Measurements from ENCODE around the gene HLA-E. TPM values are rescaled to one million over a fixed set of nuclear protein-coding genes. Genes with fewer than 3 reads are reported as not detected.

HLA-E gene
- total and polyA plus RNA-seq, 10 of the 15 experiments (the other 5 are each of a cell fraction or from before 2014, with no cell fraction given): 35.1 to 483 (median 267) TPM

- no peak for TF ChIP-seq ZNF687 (IDR thresholded peaks at IDR 0.05)
- TF ChIP-seq ZNF622 (IDR thresholded peaks at IDR 0.05): no peak
- TF ChIP-seq E2F8 (IDR thresholded peaks at IDR 0.05; ENCODE audit: low read depth, partially characterized antibody): no peak
- TF ChIP-seq NR2C1 (IDR thresholded peaks at IDR 0.05): no peak
- TF ChIP-seq CBX3 (IDR thresholded peaks at IDR 0.05; ENCODE audit: borderline replicate concordance, low read depth): no peak
- TF ChIP-seq CBX5 (IDR thresholded peaks at IDR 0.05; ENCODE audit: low read depth): no peak
- peak; percentile 69 for TF ChIP-seq FOXK2 (IDR thresholded peaks at IDR 0.05)
- peak; percentile 85 for TF ChIP-seq ZNF217 (IDR thresholded peaks at IDR 0.05)
- TF ChIP-seq KLF5 (IDR thresholded peaks at IDR 0.05; ENCODE audit: partially characterized antibody): no peak
- TF ChIP-seq ZBED1 (IDR thresholded peaks at IDR 0.05; ENCODE audit: borderline replicate concordance): peak; percentile 68; the same call in 1 of the 2 replicates
- peak; percentile 54; the same call in 1 of the 2 replicates for TF ChIP-seq POLR2AphosphoS5 (IDR thresholded peaks at IDR 0.05; ENCODE audit: low read length)
- TF ChIP-seq PKNOX1 (IDR thresholded peaks at IDR 0.05): no peak
- TF ChIP-seq ZBTB40 (IDR thresholded peaks at IDR 0.05; ENCODE audit: borderline replicate concordance): peak; percentile 53
- TF ChIP-seq EZH2 (IDR thresholded peaks at IDR 0.05; ENCODE audit: borderline replicate concordance, control insufficient read depth, low read depth, low read length): no peak
- TF ChIP-seq NFIC (IDR thresholded peaks at IDR 0.05; ENCODE audit: low read depth, low read length): peak; percentile 73
- TF ChIP-seq EED (IDR thresholded peaks at IDR 0.05; ENCODE audit: low read depth): peak; percentile 88
- peak; percentile 62; the same call in 1 of the 2 replicates for TF ChIP-seq NBN (IDR thresholded peaks at IDR 0.05)
- TF ChIP-seq ZNF384 (IDR thresholded peaks at IDR 0.05; ENCODE audit: borderline replicate concordance, low read depth, low read length): peak; percentile 88
Measured at GRCh38 chr6:30515944-30516753, 26.8 kb downstream of the HLA-E start (continued).

Measured in GM12878 (cell line).